Endothelial cell of umbilical vein (primary cell): ENCODE results near the gene ZNFX1. TPM values are rescaled to one million over a fixed set of nuclear protein-coding genes. Genes with fewer than 3 reads are reported as not detected.

ENCODE experiments used
- BruUV-seq: library from RNA; stranded (reverse); fragments of 400-500 nt; replicated peaks from 2 replicates; lab custom pipeline; 2021; lab: Mats Ljungman, UMichigan
- CTCF ChIA-PET: fragments of 300-600, 350-600 bp; sonication (Branson Sonifier 250); formaldehyde crosslinking; loops from one replicate; lab custom pipeline; 2021; ENCODE audit warnings: antibody characterized with exemption, inconsistent platforms; lab: Charles Lee
- POLR2A ChIA-PET: fragments of 300-600, 350-600 bp; sonication (Branson Sonifier 250); formaldehyde crosslinking; loops from one replicate; lab custom pipeline; 2021; ENCODE audit warnings: antibody characterized with exemption, inconsistent platforms; lab: Charles Lee
- DNase-seq: peaks from one replicate; pipeline ENCODE4 v3.0.0-alpha.2; 2011; ENCODE audit warnings: low read depth, low spot score
- FAIRE-seq: peaks from 2 replicates; lab custom pipeline; 2011; peaks lifted over from hg19 to GRCh38; lab: Jason Lieb, UNC
- H2AFZ ChIP-seq: 2 replicates; pipeline ENCODE4 v1.6.0; 2012; ENCODE audit warnings: low read depth, low read length, control low read depth, inconsistent platforms
- H3K27ac ChIP-seq: 2 replicates; pipeline ENCODE4 v1.5.1; 2011; ENCODE audit warnings: low read depth, mild to moderate bottlenecking, control low read depth, low read length, moderate library complexity; ENCODE audit not compliant: insufficient read depth
- H3K27me3 ChIP-seq, 2 experiments: 2 replicates each; pipeline versions ENCODE4 v1.6.0 to v1.6.1; 2011; ENCODE audit warnings: low read length in 2 of 2, mixed read lengths in 1 of 2; ENCODE audit not compliant: control insufficient read depth in 2 of 2, insufficient read depth in 2 of 2
- H3K36me3 ChIP-seq, 2 experiments: 2 replicates in 1 of 2; 3 replicates in 1 of 2; pipeline ENCODE4 v1.5.1; 2011; ENCODE audit warnings: low read length in 2 of 2, mild to moderate bottlenecking in 1 of 2, moderate library complexity in 1 of 2; ENCODE audit not compliant: control insufficient read depth in 2 of 2, insufficient read depth in 2 of 2; ENCODE audit errors: extremely low read depth in 1 of 2
- H3K4me1 ChIP-seq: 3 replicates; pipeline ENCODE4 v1.5.1; 2011; ENCODE audit warnings: mild to moderate bottlenecking, low read length; ENCODE audit not compliant: control insufficient read depth, insufficient read depth; ENCODE audit errors: extremely low read depth
- H3K4me2 ChIP-seq: 2 replicates; pipeline ENCODE4 v1.6.1; 2011; ENCODE audit warnings: low read length, control low read depth, mixed read lengths; ENCODE audit not compliant: insufficient read depth
- H3K4me3 ChIP-seq, 3 experiments: fragments of 200-600 bp in 1 of 3; sonication (generic), shearing (Covaris generic) in 1 of 3; replicated peaks in 1 of 3; 2 replicates each; pipeline ENCODE4 v1.5.1; 2011 to 2016; ENCODE audit warnings: control low read depth in 3 of 3, low read length in 3 of 3, mild to moderate bottlenecking in 2 of 3, inconsistent platforms in 1 of 3, low read depth in 1 of 3, moderate library complexity in 1 of 3; ENCODE audit not compliant: insufficient read depth in 1 of 3
- H3K79me2 ChIP-seq: 2 replicates; pipeline ENCODE4 v1.6.0; 2012; ENCODE audit warnings: low read length, inconsistent platforms; ENCODE audit not compliant: control insufficient read depth, insufficient read depth
- H3K9ac ChIP-seq: replicated peaks from 2 replicates; pipeline ENCODE3; 2011; ENCODE audit warnings: low read length, control low read depth; ENCODE audit not compliant: insufficient read depth; ENCODE audit errors: extremely low read depth
- H3K9me1 ChIP-seq: replicated peaks from 3 replicates; pipeline ENCODE4 v1.6.0; 2011; ENCODE audit warnings: mild to moderate bottlenecking, low read length; ENCODE audit not compliant: control insufficient read depth, insufficient read depth; ENCODE audit errors: extremely low read depth
- H3K9me3 ChIP-seq: replicated peaks from 2 replicates; pipeline ENCODE4 v1.5.1; 2012; ENCODE audit warnings: low read length, inconsistent platforms; ENCODE audit not compliant: control insufficient read depth, insufficient read depth
- H4K20me1 ChIP-seq: replicated peaks from 2 replicates; pipeline ENCODE3; 2011; ENCODE audit warnings: mild to moderate bottlenecking, low read length; ENCODE audit not compliant: control insufficient read depth, insufficient read depth; ENCODE audit errors: extremely low read depth
- CTCF ChIP-seq, 2 donors: IDR thresholded peaks; 1 replicate in 1 of 2; 2 replicates in 1 of 2; pipeline ENCODE4 v1.5.1; 2011; ENCODE audit warnings: low read length in 2 of 2, mild to moderate bottlenecking in 2 of 2, moderate library complexity in 2 of 2, control low read depth in 1 of 2, inconsistent platforms in 1 of 2, low read depth in 1 of 2; ENCODE audit not compliant: insufficient read depth in 1 of 2; ENCODE audit errors: extremely low read depth in 1 of 2
- EZH2 ChIP-seq: IDR thresholded peaks from 2 replicates; pipeline ENCODE4 v1.6.1; 2012; ENCODE audit warnings: borderline replicate concordance, low read depth, mild to moderate bottlenecking, moderate library complexity, low read length, inconsistent platforms; ENCODE audit not compliant: severe bottlenecking
- FOS ChIP-seq: IDR thresholded peaks from 2 replicates; pipeline ENCODE4 v1.6.1; 2011; ENCODE audit warnings: mild to moderate bottlenecking, low read length, moderate library complexity, borderline replicate concordance; ENCODE audit not compliant: insufficient read depth
- GATA2 ChIP-seq: IDR thresholded peaks from 2 replicates; pipeline ENCODE4 v1.7.0; 2011; ENCODE audit warnings: low read depth, mild to moderate bottlenecking, moderate library complexity, mixed read lengths, low read length; ENCODE audit not compliant: insufficient read length, insufficient read depth
- JUN ChIP-seq: IDR thresholded peaks from 2 replicates; pipeline ENCODE4 v1.6.1; 2011; ENCODE audit warnings: borderline replicate concordance, low read depth; ENCODE audit not compliant: insufficient read length, insufficient read depth
- MAX ChIP-seq: IDR thresholded peaks from 2 replicates; pipeline ENCODE4 v1.6.1; 2011; ENCODE audit not compliant: insufficient read depth, insufficient read length
- MYC ChIP-seq: IDR thresholded peaks from one replicate; pipeline ENCODE4 v1.6.1; 2011; ENCODE audit warnings: mild to moderate bottlenecking, low read depth, low read length
- POLR2A ChIP-seq: IDR thresholded peaks from 2 replicates; pipeline ENCODE4 v1.6.1; 2012; ENCODE audit warnings: low read depth, mild to moderate bottlenecking, control low read depth, low read length
- POLR2AphosphoS5 ChIP-seq: IDR thresholded peaks from 2 replicates; pipeline ENCODE4 v1.6.1; 2012; ENCODE audit warnings: low read depth, mild to moderate bottlenecking, control low read depth, low read length, moderate library complexity; ENCODE audit not compliant: insufficient read depth
- dilution Hi-C: fragments of 300-500 bp; cut with MboI; formaldehyde crosslinking; loops from one replicate; pipeline ENCODE4 v1.15.0; 2019; ENCODE audit warnings: low sequenced_read_pairs; ENCODE audit not compliant: extremely low pct_ligation_motif_present
- intact Hi-C: fragments of 100-400 bp; cut with micrococcal nuclease; formaldehyde crosslinking; loops from one replicate; pipeline ENCODE4 v1.10.0; 2022
- polyA plus RNA-seq, 4 experiments: library from polyadenylated mRNA; depleted of rRNA in 3 of 4; stranded (reverse) in 3 of 4; unstranded in 1 of 4; fragments of >200 nt; gene quantifications; 2 replicates each; pipeline versions ENCODE4 v1.2.1 to v1.2.3, GENCODE V29; 2011 to 2012; ENCODE audit warnings: missing spikeins in 1 of 4
- total RNA-seq: library from RNA; stranded (reverse); gene quantifications from 2 replicates; pipeline ENCODE4 v1.2.3, GENCODE V29; 2021

ZNFX1 gene
- total and polyA plus RNA-seq, 2 donors (not counting 3 experiments of a cell fraction or from before 2014, with no cell fraction given): 8.3 to 27.9 TPM

- H3K9me3 ChIP-seq: no peaks in the 10 kb centered on the region
- H3K36me3 ChIP-seq: peaks cover 22 to 26% of the 10 kb centered on the region in 2 experiments
- CTCF ChIA-PET: interaction anchor here (0.6 to 3.3 kb wide), 6 partner anchors 9 to 809 kb away, joined by 3 to 8 read pairs (median 4); no protein-coding TSS in a partner anchor
- peaks cover 6% of the 10 kb centered on the region for H4K20me1 ChIP-seq
- DNase-seq: no peak
- no peaks in the 10 kb centered on the region for H3K27me3 ChIP-seq
- TF ChIP-seq JUN: no peak
- TF ChIP-seq GATA2: no peak
- TF ChIP-seq POLR2AphosphoS5: no peak
- no peak for TF ChIP-seq MYC
- TF ChIP-seq FOS: no peak
- TF ChIP-seq CTCF (IDR thresholded peaks at IDR 0.05; ENCODE audit: extremely low read depth in 1 of 2, insufficient read depth in 1 of 2, low read depth in 1 of 2, low read length in 2 of 2): no peak
- no peak for TF ChIP-seq POLR2A
- TF ChIP-seq EZH2: no peak
- no peak for TF ChIP-seq MAX
- dilution Hi-C loops: no loop called here
- H3K9me1 ChIP-seq: peaks cover 4% of the 10 kb centered on the region
- H3K79me2 ChIP-seq: peaks cover 37% of the 10 kb centered on the region
- POLR2A ChIA-PET: no interaction called here
- no peak overlapping the region for H3K27ac ChIP-seq
- no peak overlapping the region for H2AFZ ChIP-seq
- peaks cover 27% of the 10 kb centered on the region for H3K4me1 ChIP-seq
- H3K4me2 ChIP-seq: no peak overlapping the region
- no peak overlapping the region for H3K4me3 ChIP-seq
- FAIRE-seq: no peak
- no peak overlapping the region for H3K9ac ChIP-seq
- no TSS peak for BruUV-seq
- intact Hi-C loops: no loop called here
Observed at GRCh38 chr20:49262444-49262843, 15.4 kb downstream of the ZNFX1 start.
